CD4-positive, alpha-beta T cell (primary cell): ENCODE data around the gene SCAMP5. TPM values are rescaled to one million over a fixed set of nuclear protein-coding genes. Genes with fewer than 3 reads are reported as not detected.

Source experiments
- ATAC-seq: fragments of 200-7000 bp; cut with Tn5 transposase; one replicate; pipeline ENCODE4 v1.10.0; 2022; ENCODE audit warnings: mild to moderate bottlenecking; ENCODE audit not compliant: poor library complexity
- CTCF ChIA-PET: fragments of 350-600 bp; sonication (Branson Sonifier 250); formaldehyde crosslinking; loops from one replicate; lab custom pipeline; 2021; ENCODE audit warnings: antibody characterized with exemption, inconsistent platforms; lab: Charles Lee
- POLR2A ChIA-PET: fragments of 350-600 bp; sonication (Branson Sonifier 250); formaldehyde crosslinking; loops from one replicate; lab custom pipeline; 2021; ENCODE audit warnings: antibody characterized with exemption, inconsistent platforms; lab: Charles Lee
- DNase-seq, 14 experiments: peaks; one replicate each; pipeline ENCODE4 v3.0.0-alpha.2; 2013 to 2020; ENCODE audit warnings: mixed read lengths in 2 of 14
- H3K27ac ChIP-seq, 2 donors: one replicate each; pipeline versions ENCODE4 v1.5.1 to v1.7.0; 2013; ENCODE audit warnings: low read length in 2 of 2, low read depth in 1 of 2, mild to moderate bottlenecking in 1 of 2
- H3K27me3 ChIP-seq, 2 experiments: 1 replicate in 1 of 2; 2 replicates in 1 of 2; pipeline versions ENCODE4 v1.6.1 to v1.7.0; 2013; ENCODE audit warnings: low read length in 2 of 2, control low read depth in 1 of 2, mild to moderate bottlenecking in 1 of 2, moderate library complexity in 1 of 2; ENCODE audit not compliant: insufficient read depth in 2 of 2, control insufficient read depth in 1 of 2
- H3K36me3 ChIP-seq: one replicate; pipeline ENCODE4 v1.6.1; 2013; ENCODE audit warnings: low read length, control low read depth; ENCODE audit not compliant: insufficient read depth
- H3K4me1 ChIP-seq: one replicate; pipeline ENCODE4 v1.6.1; 2013; ENCODE audit warnings: low read length, control low read depth; ENCODE audit not compliant: insufficient read depth
- H3K4me3 ChIP-seq: one replicate; pipeline ENCODE4 v1.5.1; 2013; ENCODE audit warnings: mild to moderate bottlenecking, low read length, moderate library complexity
- H3K9me3 ChIP-seq, 2 experiments: 1 replicate in 1 of 2; 2 replicates in 1 of 2; pipeline versions ENCODE4 v1.6.1 to v1.7.0; 2013; ENCODE audit warnings: low read length in 2 of 2, mild to moderate bottlenecking in 2 of 2, control low read depth in 1 of 2, moderate library complexity in 1 of 2; ENCODE audit not compliant: control insufficient read depth in 1 of 2, insufficient read depth in 1 of 2
- H3K27ac Mint-ChIP-seq: one replicate; pipeline ENCODE4 v1.8.0; 2020; ENCODE audit warnings: mixed read lengths
- H3K27me3 Mint-ChIP-seq: one replicate; pipeline ENCODE4 v1.8.0; 2021; ENCODE audit warnings: mixed read lengths
- H3K36me3 Mint-ChIP-seq: one replicate; pipeline ENCODE4 v1.8.0; 2021; ENCODE audit warnings: low read depth, mixed read lengths
- H3K4me1 Mint-ChIP-seq: one replicate; pipeline ENCODE4 v1.8.0; 2021; ENCODE audit warnings: low read depth, mixed read lengths
- H3K4me3 Mint-ChIP-seq: one replicate; pipeline ENCODE4 v1.8.0; 2020; ENCODE audit warnings: mild to moderate bottlenecking, mixed read lengths
- H3K9me3 Mint-ChIP-seq: one replicate; pipeline ENCODE4 v1.8.0; 2020; ENCODE audit warnings: mixed read lengths
- intact Hi-C, 2 experiments: fragments of 100-400 bp; cut with DNase I in 1 of 2; cut with micrococcal nuclease in 1 of 2; formaldehyde crosslinking; loops; one replicate each; pipeline versions ENCODE4 v1.15.1 to v1.9.0; 2023 to 2025; cut with DNase I, micrococcal nuclease
- total RNA-seq, 174 experiments: library from RNA in 2 of 174; stranded (reverse) in 2 of 174; gene quantifications; one replicate each; pipeline ENCODE4 v1.2.3 and lab custom pipeline; 2021 to 2026
- TF ChIP-seq, protein P1 (sequence below): fragments of 200-600 bp; IDR thresholded peaks from one replicate; pipeline ENCODE4 v1.8.0; 2022; ENCODE audit warnings: antibody characterized with exemption, mild to moderate bottlenecking

Gene SCAMP5
- total RNA-seq, 2 experiments from 2014 or later: 5.7 to 6.4 TPM

DNA sequence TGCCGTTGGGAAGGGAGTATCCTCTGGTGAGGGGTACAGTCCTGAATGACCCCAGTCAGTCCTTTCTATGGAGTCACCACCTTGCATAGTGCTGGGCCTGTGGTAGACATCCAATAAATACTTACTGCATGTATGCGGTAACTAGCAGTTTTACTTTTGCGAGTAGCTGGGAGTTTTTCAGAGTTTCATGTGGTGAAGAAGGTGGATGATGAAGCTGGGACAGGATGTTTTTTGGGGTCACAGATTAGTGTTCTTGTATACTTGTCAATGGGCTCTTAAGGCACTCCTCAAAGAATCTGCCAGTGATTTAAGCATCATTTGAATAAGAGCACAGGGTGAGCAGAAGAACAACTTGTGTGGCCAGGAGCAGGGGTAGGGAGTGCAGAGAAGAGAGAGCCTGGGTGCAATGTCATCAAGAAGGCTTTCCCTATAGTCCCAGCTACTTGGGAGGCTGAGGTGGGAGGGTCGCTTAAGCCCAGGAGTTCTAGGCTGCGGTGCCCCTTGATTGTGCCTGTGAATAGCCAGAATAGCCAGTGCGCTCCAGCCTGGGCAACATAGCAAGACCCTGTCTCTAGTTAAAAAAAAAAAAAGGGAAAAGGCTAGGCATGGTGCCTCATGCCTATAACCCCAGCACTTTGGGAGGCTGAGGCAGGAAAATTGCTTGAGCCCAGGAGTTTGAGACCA lies 50.1 kb downstream of the SCAMP5 start:
- POLR2A ChIA-PET: no interaction called here
- TF ChIP-seq, protein P1, sequence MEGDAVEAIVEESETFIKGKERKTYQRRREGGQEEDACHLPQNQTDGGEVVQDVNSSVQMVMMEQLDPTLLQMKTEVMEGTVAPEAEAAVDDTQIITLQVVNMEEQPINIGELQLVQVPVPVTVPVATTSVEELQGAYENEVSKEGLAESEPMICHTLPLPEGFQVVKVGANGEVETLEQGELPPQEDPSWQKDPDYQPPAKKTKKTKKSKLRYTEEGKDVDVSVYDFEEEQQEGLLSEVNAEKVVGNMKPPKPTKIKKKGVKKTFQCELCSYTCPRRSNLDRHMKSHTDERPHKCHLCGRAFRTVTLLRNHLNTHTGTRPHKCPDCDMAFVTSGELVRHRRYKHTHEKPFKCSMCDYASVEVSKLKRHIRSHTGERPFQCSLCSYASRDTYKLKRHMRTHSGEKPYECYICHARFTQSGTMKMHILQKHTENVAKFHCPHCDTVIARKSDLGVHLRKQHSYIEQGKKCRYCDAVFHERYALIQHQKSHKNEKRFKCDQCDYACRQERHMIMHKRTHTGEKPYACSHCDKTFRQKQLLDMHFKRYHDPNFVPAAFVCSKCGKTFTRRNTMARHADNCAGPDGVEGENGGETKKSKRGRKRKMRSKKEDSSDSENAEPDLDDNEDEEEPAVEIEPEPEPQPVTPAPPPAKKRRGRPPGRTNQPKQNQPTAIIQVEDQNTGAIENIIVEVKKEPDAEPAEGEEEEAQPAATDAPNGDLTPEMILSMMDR: no peak
- Mint-ChIP-seq H3K9me3 (no peaks in the 10 kb centered on the region), H3K27me3 (no peaks in the 10 kb centered on the region), H3K4me3 (no peak overlapping the region), H3K36me3 (peaks cover 18% of the 10 kb centered on the region), H3K4me1 (peaks cover 11% of the 10 kb centered on the region), H3K27ac (no peak overlapping the region)
- CTCF ChIA-PET: no interaction called here
- Histone ChIP-seq H3K27ac (no peak overlapping the region), H3K4me1 (peaks cover 50% of the 10 kb centered on the region), H3K27me3 (no peaks in the 10 kb centered on the region), H3K36me3 (peaks cover 34% of the 10 kb centered on the region), H3K9me3 (no peaks in the 10 kb centered on the region), H3K4me3 (no peak overlapping the region)
- intact Hi-C loops: no loop called here
- DNase-seq (no peak), ATAC-seq (no peak)

DNA sequence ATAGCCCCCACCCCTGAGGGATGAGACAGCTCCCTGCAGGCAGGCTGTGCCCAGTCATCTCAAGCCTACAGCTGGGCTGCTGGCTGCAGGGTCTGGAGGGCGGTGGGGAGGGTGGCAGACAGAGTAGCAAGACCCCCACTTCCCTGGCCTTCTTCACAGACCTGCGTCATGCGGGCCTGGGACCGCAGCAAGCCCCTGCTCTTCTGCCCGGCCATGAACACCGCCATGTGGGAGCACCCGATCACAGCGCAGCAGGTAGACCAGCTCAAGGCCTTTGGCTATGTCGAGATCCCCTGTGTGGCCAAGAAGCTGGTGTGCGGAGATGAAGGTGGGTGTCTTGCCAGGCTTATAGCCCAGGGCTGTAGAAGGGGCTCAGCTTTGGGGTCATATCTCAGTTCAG lies 53.0 kb downstream of the SCAMP5 start:
- POLR2A ChIA-PET: no interaction called here

DNA sequence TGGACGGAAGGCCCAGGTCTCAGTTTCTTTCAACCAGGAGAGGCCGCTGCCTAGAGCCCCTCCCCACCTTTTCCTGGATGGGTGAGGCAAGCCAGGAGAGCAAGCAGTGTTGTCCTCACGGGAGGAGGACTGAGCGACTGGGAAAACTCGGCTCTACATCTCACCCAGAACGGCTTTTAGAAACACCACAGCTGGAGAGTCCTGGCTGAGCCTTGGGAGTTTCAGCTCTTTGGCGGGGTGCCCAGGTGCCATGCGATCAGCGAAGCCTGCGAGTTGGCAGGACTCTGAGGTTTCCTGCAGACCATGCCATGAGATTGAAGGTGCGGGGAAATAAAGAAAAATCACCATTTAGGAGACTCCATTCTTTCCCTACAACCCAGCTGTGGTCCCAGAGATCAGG lies 54.0 kb downstream of the SCAMP5 start:
- ChIA-PET POLR2A (no interaction called here), CTCF (no interaction called here)
- Histone ChIP-seq H3K9me3 (no peaks in the 10 kb centered on the region), H3K4me1 (peaks cover 31% of the 10 kb centered on the region), H3K27me3 (no peaks in the 10 kb centered on the region), H3K4me3 (no peak overlapping the region), H3K27ac (no peak overlapping the region), H3K36me3 (peaks cover 29% of the 10 kb centered on the region)
- no peak for ATAC-seq
- intact Hi-C loops: no loop called here
- Mint-ChIP-seq H3K27me3 (no peaks in the 10 kb centered on the region), H3K36me3 (peaks cover 10% of the 10 kb centered on the region), H3K4me3 (no peak overlapping the region), H3K9me3 (no peaks in the 10 kb centered on the region), H3K4me1 (peaks cover 6% of the 10 kb centered on the region), H3K27ac (no peak overlapping the region)
- TF ChIP-seq, protein P1: no peak
- DNase-seq: no peak

More for the DNA sequence above, 53.0 kb downstream of the SCAMP5 start:
- Mint-ChIP-seq H3K4me3 (no peak overlapping the region), H3K4me1 (peaks cover 6% of the 10 kb centered on the region), H3K27ac (no peak overlapping the region), H3K9me3 (no peaks in the 10 kb centered on the region), H3K27me3 (no peaks in the 10 kb centered on the region), H3K36me3 (peaks cover 13% of the 10 kb centered on the region)
- H3K4me3 ChIP-seq: no peak overlapping the region
- H3K4me1 ChIP-seq: peaks cover 38% of the 10 kb centered on the region
- TF ChIP-seq, protein P1: no peak
- H3K27me3 ChIP-seq: no peaks in the 10 kb centered on the region
- no peaks in the 10 kb centered on the region for H3K9me3 ChIP-seq
- CTCF ChIA-PET: no interaction called here
- DNase-seq (no peak), ATAC-seq (no peak)
- intact Hi-C loops: no loop called here
- H3K27ac ChIP-seq: no peak overlapping the region
- H3K36me3 ChIP-seq: peaks cover 29% of the 10 kb centered on the region
